HUES6 (cell line): ENCODE results near the gene HOMEZ.
A peak's percentile ranks its signal among the peaks of the same experiment; 100 is the strongest.
"Not testable (repeated sequence)": the region's sequence is repeated elsewhere in the genome, so short reads cannot be mapped to it uniquely, and the experiment has no call there.

Experiments used
- H3K27ac ChIP-seq: 2 replicates; pipeline ENCODE4 v1.7.0; 2013; ENCODE audit warnings: low read depth, mild to moderate bottlenecking, low read length, inconsistent platforms
- H3K27me3 ChIP-seq: 2 replicates; pipeline ENCODE4 v1.6.1; 2013; ENCODE audit warnings: low read length; ENCODE audit not compliant: control insufficient read depth, insufficient read depth
- H3K36me3 ChIP-seq: 2 replicates; pipeline ENCODE4 v1.6.1; 2013; ENCODE audit warnings: low read length; ENCODE audit not compliant: control insufficient read depth, insufficient read depth
- H3K4me1 ChIP-seq: 2 replicates; pipeline ENCODE4 v1.6.1; 2013; ENCODE audit warnings: low read length; ENCODE audit not compliant: control insufficient read depth, insufficient read depth
- H3K4me3 ChIP-seq: 2 replicates; pipeline ENCODE4 v1.5.1; 2013; ENCODE audit warnings: low read depth, low read length
- H3K9ac ChIP-seq: one replicate; pipeline ENCODE4 v1.6.1; 2013; ENCODE audit warnings: mild to moderate bottlenecking, low read length
- H3K9me3 ChIP-seq: 2 replicates; pipeline ENCODE4 v1.6.1; 2013; ENCODE audit warnings: low read depth, low read length; ENCODE audit not compliant: control insufficient read depth, insufficient read depth

HOMEZ gene

DNA sequence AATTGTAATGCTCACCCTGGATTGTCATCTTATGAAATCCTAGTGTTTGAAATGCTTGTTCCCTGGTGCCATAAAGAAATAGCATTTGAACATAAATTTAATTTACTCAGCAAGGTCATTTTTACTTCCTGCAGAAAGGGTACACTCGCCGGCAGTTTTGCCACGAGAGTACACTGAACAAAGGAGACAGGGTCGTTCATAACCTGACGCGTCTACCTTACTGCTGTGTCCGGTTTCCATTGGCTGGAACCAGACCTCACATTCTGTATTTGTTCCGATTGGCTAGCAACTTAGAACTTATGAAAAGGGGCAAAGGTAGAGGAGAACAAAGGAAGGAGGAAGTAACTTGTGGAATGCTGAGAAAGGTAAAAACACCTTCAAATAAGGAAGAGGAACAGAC, 25.1 kb downstream of the HOMEZ start:
- H3K9ac ChIP-seq, H3K4me3 ChIP-seq, H3K36me3 ChIP-seq, H3K4me1 ChIP-seq, H3K27me3 ChIP-seq, H3K27ac ChIP-seq, H3K9me3 ChIP-seq: not testable (repeated sequence)

- H3K27me3 ChIP-seq: peaks cover 4% of the 10 kb centered on the region; the same call in 1 of the 2 replicates
- peaks cover 3% of the 10 kb centered on the region; the same call in 1 of the 2 replicates for H3K4me1 ChIP-seq
- H3K27ac ChIP-seq: no peak overlapping the region
- H3K9ac ChIP-seq: no peak overlapping the region
- H3K36me3 ChIP-seq: no peaks in the 10 kb centered on the region
- no peak overlapping the region for H3K4me3 ChIP-seq
- 0 out of 2 replicates have a peak, but pooled peaks cover 3% of the 10 kb centered on the region for H3K9me3 ChIP-seq
These were observed 26.5 kb downstream of the HOMEZ start for GRCh38 chr14:23259426-23259825.

- no peak overlapping the region for H3K9ac ChIP-seq
- H3K4me3 ChIP-seq: no peak overlapping the region
- peaks cover 1% of the 10 kb centered on the region; the same call in 1 of the 2 replicates for H3K27me3 ChIP-seq
- no peaks in the 10 kb centered on the region for H3K36me3 ChIP-seq
- H3K4me1 ChIP-seq: peaks cover 7% of the 10 kb centered on the region
- H3K27ac ChIP-seq: no peak overlapping the region
- 0 out of 2 replicates have a peak, but pooled peaks cover 3% of the 10 kb centered on the region for H3K9me3 ChIP-seq
These were observed 27.7 kb downstream of the HOMEZ start for GRCh38 chr14:23258256-23258655.

DNA sequence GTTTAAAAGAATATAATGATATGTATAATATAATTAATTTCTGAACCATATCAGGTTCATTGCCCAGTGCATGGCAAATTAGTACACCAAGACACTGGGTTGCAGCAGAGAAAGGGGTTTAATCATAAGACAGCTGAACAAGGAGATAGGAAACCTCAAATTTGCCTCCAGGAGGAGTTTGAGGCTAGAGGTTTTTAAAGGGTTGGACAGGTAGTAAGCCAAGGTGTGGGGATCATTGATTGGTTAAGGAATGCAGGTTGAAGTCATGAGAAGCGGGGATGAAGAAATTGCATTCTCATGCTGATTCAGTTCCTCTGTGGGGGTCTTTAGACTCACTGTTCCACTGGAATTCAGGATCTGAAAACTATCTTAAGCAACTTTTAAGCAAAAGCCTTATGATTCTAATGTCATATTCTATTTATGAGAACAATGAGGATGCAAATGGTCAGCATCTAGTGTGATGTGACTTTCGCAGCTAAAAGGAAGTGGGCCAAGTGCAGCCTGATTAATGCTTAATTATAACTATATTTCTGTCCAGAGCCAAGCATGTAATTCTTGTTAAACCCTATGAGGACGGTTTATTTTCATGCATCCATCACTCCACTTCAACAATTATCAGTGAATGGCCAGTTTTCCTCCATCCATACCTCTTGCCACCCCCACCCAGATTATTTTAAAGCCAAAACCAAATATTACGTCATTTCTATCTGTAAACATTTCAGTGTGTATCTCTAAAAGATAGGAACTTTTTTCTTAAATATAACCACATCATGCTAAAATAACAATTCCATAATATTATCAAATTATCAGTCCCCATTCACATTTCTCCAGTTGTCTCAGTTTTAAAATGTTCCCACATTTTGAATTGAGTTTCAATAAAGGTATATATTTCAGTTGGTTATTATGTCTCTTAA, 33.3 kb downstream of the HOMEZ start:
- Histone ChIP-seq H3K27me3 (no peaks in the 10 kb centered on the region), H3K27ac (peak overlapping the region; percentile 93), H3K9me3 (no peaks in the 10 kb centered on the region), H3K4me3 (peak overlapping the region; percentile 32), H3K4me1 (peaks cover 36% of the 10 kb centered on the region), H3K9ac (peak overlapping the region; percentile 67), H3K36me3 (no peaks in the 10 kb centered on the region)

GRCh38 chr14:23252006-23252405, 33.9 kb downstream of the HOMEZ start:
- Histone ChIP-seq H3K27me3 (no peaks in the 10 kb centered on the region), H3K4me3 (peak overlapping the region; percentile 32), H3K9ac (peak overlapping the region; percentile 67), H3K4me1 (peaks cover 36% of the 10 kb centered on the region), H3K27ac (peak overlapping the region; percentile 93), H3K36me3 (no peaks in the 10 kb centered on the region), H3K9me3 (no peaks in the 10 kb centered on the region)

DNA sequence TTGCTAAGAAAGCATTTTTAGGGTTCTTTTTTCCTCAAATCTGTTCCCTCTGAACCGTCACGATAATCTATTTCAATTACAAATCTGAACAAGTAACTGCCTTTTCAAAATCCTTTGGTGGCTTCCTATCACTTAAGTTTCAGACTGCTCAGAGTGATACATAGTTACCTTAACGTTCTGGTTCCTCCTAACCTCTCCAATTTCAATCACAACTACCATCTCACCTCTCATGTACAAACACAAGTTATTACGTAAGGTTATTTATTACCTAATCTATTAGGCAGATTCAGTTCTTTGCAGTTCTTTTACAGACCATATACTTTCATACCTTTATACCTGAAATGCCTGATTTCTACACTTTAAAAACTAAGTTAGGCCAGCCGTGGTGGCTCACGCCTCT, 36.1 kb downstream of the HOMEZ start:
- Histone ChIP-seq H3K27ac (0 out of 2 replicates have a peak overlapping the region, but pooled peaks have one; percentile 25), H3K4me3 (no peak overlapping the region), H3K36me3 (no peaks in the 10 kb centered on the region), H3K27me3 (no peaks in the 10 kb centered on the region), H3K9ac (no peak overlapping the region), H3K9me3 (no peaks in the 10 kb centered on the region), H3K4me1 (peaks cover 36% of the 10 kb centered on the region)

- H3K27ac ChIP-seq: no peak overlapping the region
These were observed 37.3 kb downstream of the HOMEZ start for GRCh38 chr14:23248601-23249000.

GRCh38 chr14:23245282-23245681, 40.6 kb downstream of the HOMEZ start:
- Histone ChIP-seq H3K9ac (no peak overlapping the region), H3K27me3 (no peaks in the 10 kb centered on the region), H3K4me3 (no peak overlapping the region), H3K4me1 (peaks cover 5% of the 10 kb centered on the region), H3K36me3 (no peaks in the 10 kb centered on the region), H3K27ac (no peak overlapping the region), H3K9me3 (no peaks in the 10 kb centered on the region)

More at GRCh38 chr14:23248601-23249000, 37.3 kb downstream of the HOMEZ start:
- no peak overlapping the region for H3K9ac ChIP-seq
- H3K4me1 ChIP-seq: peaks cover 35% of the 10 kb centered on the region
- H3K4me3 ChIP-seq: no peak overlapping the region
- H3K9me3 ChIP-seq: no peaks in the 10 kb centered on the region
- no peaks in the 10 kb centered on the region for H3K36me3 ChIP-seq
- no peaks in the 10 kb centered on the region for H3K27me3 ChIP-seq

GRCh38 chr14:23243066-23243465, 42.9 kb downstream of the HOMEZ start:
- H3K27me3 ChIP-seq: no peaks in the 10 kb centered on the region
- H3K27ac ChIP-seq: no peak overlapping the region
- no peaks in the 10 kb centered on the region for H3K9me3 ChIP-seq
- no peak overlapping the region for H3K4me3 ChIP-seq
- H3K36me3 ChIP-seq: no peaks in the 10 kb centered on the region
- no peak overlapping the region for H3K9ac ChIP-seq
- peaks cover 3% of the 10 kb centered on the region; the same call in 1 of the 2 replicates for H3K4me1 ChIP-seq

DNA sequence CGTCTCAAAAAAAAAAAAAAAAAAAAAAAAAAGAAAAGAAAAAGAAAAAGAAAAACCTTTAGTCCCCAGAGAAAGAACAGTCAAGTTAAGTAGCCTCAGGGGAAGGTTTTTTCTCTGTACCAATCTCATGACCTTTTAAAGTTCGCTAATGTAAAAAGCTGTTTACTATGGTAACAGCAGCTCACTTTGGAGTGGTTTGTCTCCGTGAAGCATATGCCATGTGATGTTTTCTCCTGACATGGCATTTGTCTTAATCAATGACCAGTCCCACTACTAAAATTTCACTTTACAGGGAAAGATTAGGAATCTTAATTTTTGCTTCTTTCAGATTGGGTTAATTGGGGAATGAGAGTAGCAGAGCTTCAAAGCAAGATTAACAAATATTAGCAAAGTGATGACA, 43.9 kb downstream of the HOMEZ start:
- H3K27me3 ChIP-seq: no peaks in the 10 kb centered on the region
- H3K27ac ChIP-seq: no peak overlapping the region

DNA sequence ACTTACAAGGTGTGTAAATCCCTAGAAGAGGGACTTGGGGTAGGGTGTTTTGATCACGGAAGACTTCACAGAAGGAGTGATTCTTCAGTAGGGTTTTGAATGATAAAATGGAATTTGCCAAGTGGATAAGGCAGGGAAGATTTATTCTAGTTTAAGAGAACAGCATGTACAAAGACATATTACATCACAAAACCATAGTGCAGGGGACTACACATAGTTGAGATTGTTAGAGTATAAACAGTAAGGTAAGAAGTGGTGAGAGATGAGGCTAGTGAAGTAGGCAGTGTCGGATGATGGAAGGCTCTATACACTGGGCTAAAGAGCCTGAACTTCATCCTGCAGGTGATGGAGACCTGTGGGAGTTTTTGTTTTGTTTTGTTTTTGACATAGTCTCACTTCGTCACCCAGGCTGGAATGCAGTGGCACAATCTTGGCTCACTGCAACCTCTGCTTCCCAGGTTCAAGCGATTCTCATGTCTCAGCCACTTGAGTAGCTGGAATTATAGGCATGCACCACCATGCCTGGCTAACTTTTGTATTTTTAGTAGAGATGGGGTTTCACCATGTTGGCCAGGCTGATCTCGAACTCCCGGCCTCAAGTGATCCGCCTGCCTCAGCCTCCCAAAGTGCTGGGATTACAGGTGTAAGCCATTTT, 44.7 kb downstream of the HOMEZ start:
- H3K36me3 ChIP-seq, H3K27me3 ChIP-seq, H3K4me1 ChIP-seq, H3K27ac ChIP-seq, H3K9ac ChIP-seq, H3K9me3 ChIP-seq, H3K4me3 ChIP-seq: not testable (repeated sequence)

More for the DNA sequence above, 43.9 kb downstream of the HOMEZ start:
- no peak overlapping the region for H3K4me3 ChIP-seq
- H3K9me3 ChIP-seq: no peaks in the 10 kb centered on the region
- no peak overlapping the region for H3K9ac ChIP-seq
- no peaks in the 10 kb centered on the region for H3K36me3 ChIP-seq
- H3K4me1 ChIP-seq: peaks cover 5% of the 10 kb centered on the region; the same call in 1 of the 2 replicates
